ENCODE results near the gene PPFIA2. TPM values are rescaled to one million over a fixed set of nuclear protein-coding genes. Genes with fewer than 3 reads are reported as not detected.

PPFIA2 gene
- total RNA-seq, 2 experiments from 2014 or later = not detected

GRCh38 chr12:81461163-81461562 lies 298.0 kb downstream of the PPFIA2 start:
- H3K4me1 ChIP-seq (ENCODE audit: insufficient read depth, low read length) = no peaks in the 10 kb centered on the region
- ATAC-seq (ENCODE audit: poor library complexity) (no peak), DNase-seq (no peak)
- intact Hi-C loops (cut with DNase I, micrococcal nuclease) = no loop called here
- TF ChIP-seq CTCF (IDR thresholded peaks at IDR 0.05) = no peak
- no peaks in the 10 kb centered on the region for H3K27me3 ChIP-seq (ENCODE audit: control insufficient read depth in 1 of 2, insufficient read depth in 2 of 2, low read length in 2 of 2)
- no peak overlapping the region for H3K27ac ChIP-seq (ENCODE audit: low read depth in 1 of 2, low read length in 2 of 2)
- H3K36me3 Mint-ChIP-seq (ENCODE audit: low read depth) = no peaks in the 10 kb centered on the region
- H3K4me1 Mint-ChIP-seq (ENCODE audit: low read depth) = no peaks in the 10 kb centered on the region
- no peak overlapping the region for H3K4me3 ChIP-seq (ENCODE audit: low read length)
- no peaks in the 10 kb centered on the region for H3K9me3 Mint-ChIP-seq
- ChIA-PET POLR2A (no interaction called here), CTCF (no interaction called here)
- H3K27me3 Mint-ChIP-seq = no peaks in the 10 kb centered on the region
- H3K27ac Mint-ChIP-seq = no peak overlapping the region
- no peak overlapping the region for H3K4me3 Mint-ChIP-seq
- H3K9me3 ChIP-seq (ENCODE audit: control insufficient read depth in 1 of 2, insufficient read depth in 1 of 2, low read length in 2 of 2) = no peaks in the 10 kb centered on the region
- H3K36me3 ChIP-seq (ENCODE audit: insufficient read depth, low read length) = no peaks in the 10 kb centered on the region

- POLR2A ChIA-PET = no interaction called here
- intact Hi-C loops (cut with DNase I, micrococcal nuclease) = no loop called here
- H3K36me3 Mint-ChIP-seq (ENCODE audit: low read depth) = no peaks in the 10 kb centered on the region
- Histone ChIP-seq H3K27ac (ENCODE audit: low read depth in 1 of 2, low read length in 2 of 2) (no peak overlapping the region), H3K36me3 (ENCODE audit: insufficient read depth, low read length) (no peaks in the 10 kb centered on the region), H3K4me1 (ENCODE audit: insufficient read depth, low read length) (no peaks in the 10 kb centered on the region), H3K9me3 (ENCODE audit: control insufficient read depth in 1 of 2, insufficient read depth in 1 of 2, low read length in 2 of 2) (no peaks in the 10 kb centered on the region), H3K4me3 (ENCODE audit: low read length) (no peak overlapping the region), H3K27me3 (ENCODE audit: control insufficient read depth in 1 of 2, insufficient read depth in 2 of 2, low read length in 2 of 2) (no peaks in the 10 kb centered on the region)
- no peaks in the 10 kb centered on the region for H3K9me3 Mint-ChIP-seq
- H3K27me3 Mint-ChIP-seq = no peaks in the 10 kb centered on the region
- no peak for TF ChIP-seq CTCF (IDR thresholded peaks at IDR 0.05)
- CTCF ChIA-PET = no interaction called here
- H3K27ac Mint-ChIP-seq = no peak overlapping the region
- H3K4me3 Mint-ChIP-seq = no peak overlapping the region
- no peaks in the 10 kb centered on the region for H3K4me1 Mint-ChIP-seq (ENCODE audit: low read depth)
- no peak for DNase-seq
- no peak for ATAC-seq (ENCODE audit: poor library complexity)
These were observed 308.0 kb downstream of the PPFIA2 start for GRCh38 chr12:81450920-81451739.

GRCh38 chr12:81441629-81442028 lies 317.5 kb downstream of the PPFIA2 start:
- Mint-ChIP-seq H3K9me3 (peaks cover 5% of the 10 kb centered on the region), H3K4me3 (no peak overlapping the region), H3K27me3 (no peaks in the 10 kb centered on the region), H3K27ac (no peak overlapping the region), H3K4me1 (ENCODE audit: low read depth) (no peaks in the 10 kb centered on the region), H3K36me3 (ENCODE audit: low read depth) (no peaks in the 10 kb centered on the region)
- ATAC-seq (ENCODE audit: poor library complexity) (no peak), DNase-seq (no peak)
- no peaks in the 10 kb centered on the region for H3K4me1 ChIP-seq (ENCODE audit: insufficient read depth, low read length)
- TF ChIP-seq CTCF (IDR thresholded peaks at IDR 0.05) = no peak
- H3K27me3 ChIP-seq (ENCODE audit: control insufficient read depth in 1 of 2, insufficient read depth in 2 of 2, low read length in 2 of 2) = no peaks in the 10 kb centered on the region
- no peak overlapping the region for H3K27ac ChIP-seq (ENCODE audit: low read depth in 1 of 2, low read length in 2 of 2)
- intact Hi-C loops (cut with DNase I, micrococcal nuclease) = no loop called here
- H3K4me3 ChIP-seq (ENCODE audit: low read length) = no peak overlapping the region
- H3K9me3 ChIP-seq (ENCODE audit: control insufficient read depth in 1 of 2, insufficient read depth in 1 of 2, low read length in 2 of 2) = peaks cover 0 to 3% of the 10 kb centered on the region in 2 experiments
- no peaks in the 10 kb centered on the region for H3K36me3 ChIP-seq (ENCODE audit: insufficient read depth, low read length)
- ChIA-PET POLR2A (no interaction called here), CTCF (no interaction called here)
